Testis (tissue), 2 donors: Measurements from ENCODE around the gene PARP3.

Experiments used
- POLR2A ChIP-seq: fragments of 450-650 bp; IDR thresholded peaks from one replicate; pipeline ENCODE4 v1.6.1; 2017; ENCODE audit warnings: antibody characterized with exemption, mild to moderate bottlenecking, moderate library complexity
- TF ChIP-seq, protein P1 (sequence below), 3 experiments: fragments of 450-650 bp in 2 of 3; fragments of 200-600 bp in 1 of 3; sonication (generic) in 1 of 3; IDR thresholded peaks; one replicate each; pipeline ENCODE4 v1.5.1; 2016 to 2019; ENCODE audit warnings: antibody characterized with exemption in 3 of 3, mild to moderate bottlenecking in 2 of 3, moderate library complexity in 1 of 3

DNA sequence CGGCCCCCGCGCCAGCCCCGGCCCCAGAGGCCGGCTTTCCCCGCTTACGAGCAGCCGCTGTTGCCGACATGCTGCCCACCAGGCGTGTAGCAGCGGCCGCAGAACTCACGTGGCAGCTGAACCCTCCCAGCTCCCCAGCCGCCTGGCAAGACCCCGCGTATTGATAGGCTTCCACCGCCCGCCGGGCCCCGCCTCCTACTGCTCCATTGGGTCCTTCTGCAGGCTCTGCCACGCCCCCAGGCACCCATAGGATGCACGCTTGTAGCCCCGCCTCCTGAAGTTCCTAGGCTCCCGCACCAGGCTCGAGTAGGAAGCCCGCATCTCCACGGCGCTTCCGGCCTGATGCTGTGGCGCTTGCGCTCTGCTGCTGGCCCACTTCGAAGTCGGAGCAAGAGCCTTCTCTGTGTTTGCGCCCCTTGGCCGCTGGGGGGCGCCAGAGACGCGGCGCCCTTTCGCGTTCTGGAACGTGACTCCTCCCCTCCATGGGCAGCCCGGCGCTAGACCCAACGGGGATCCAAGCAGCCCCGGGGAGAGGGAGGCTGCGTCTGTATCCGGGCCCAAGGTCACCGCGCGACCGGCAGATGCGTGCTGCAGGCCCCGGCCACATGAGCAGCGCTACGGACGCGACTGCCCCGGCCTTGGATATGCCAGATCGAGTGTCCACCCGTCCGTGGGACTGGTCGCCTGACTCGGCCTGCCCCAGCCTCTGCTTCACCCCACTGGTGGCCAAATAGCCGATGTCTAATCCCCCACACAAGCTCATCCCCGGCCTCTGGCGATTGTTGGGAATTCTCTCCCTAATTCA, at the start of gene PARP3, which contains the start of gene RRP9:
- no peak for TF ChIP-seq POLR2A
- TF ChIP-seq, protein P1, sequence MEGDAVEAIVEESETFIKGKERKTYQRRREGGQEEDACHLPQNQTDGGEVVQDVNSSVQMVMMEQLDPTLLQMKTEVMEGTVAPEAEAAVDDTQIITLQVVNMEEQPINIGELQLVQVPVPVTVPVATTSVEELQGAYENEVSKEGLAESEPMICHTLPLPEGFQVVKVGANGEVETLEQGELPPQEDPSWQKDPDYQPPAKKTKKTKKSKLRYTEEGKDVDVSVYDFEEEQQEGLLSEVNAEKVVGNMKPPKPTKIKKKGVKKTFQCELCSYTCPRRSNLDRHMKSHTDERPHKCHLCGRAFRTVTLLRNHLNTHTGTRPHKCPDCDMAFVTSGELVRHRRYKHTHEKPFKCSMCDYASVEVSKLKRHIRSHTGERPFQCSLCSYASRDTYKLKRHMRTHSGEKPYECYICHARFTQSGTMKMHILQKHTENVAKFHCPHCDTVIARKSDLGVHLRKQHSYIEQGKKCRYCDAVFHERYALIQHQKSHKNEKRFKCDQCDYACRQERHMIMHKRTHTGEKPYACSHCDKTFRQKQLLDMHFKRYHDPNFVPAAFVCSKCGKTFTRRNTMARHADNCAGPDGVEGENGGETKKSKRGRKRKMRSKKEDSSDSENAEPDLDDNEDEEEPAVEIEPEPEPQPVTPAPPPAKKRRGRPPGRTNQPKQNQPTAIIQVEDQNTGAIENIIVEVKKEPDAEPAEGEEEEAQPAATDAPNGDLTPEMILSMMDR (IDR thresholded peaks at IDR 0.05) = peak; percentile 99 to 100 (median 99)
